GM12864 (cell line): ENCODE results near the gene HSPA9.
A peak's percentile ranks its signal among the peaks of the same experiment; 100 is the strongest.

Experiments
- DNase-seq: peaks from one replicate; pipeline ENCODE4 v3.0.0-alpha.2; 2011; ENCODE audit warnings: low read depth
- H3K4me3 ChIP-seq: 2 replicates; pipeline ENCODE4 v1.5.1; 2011; ENCODE audit warnings: mild to moderate bottlenecking, low read depth, low read length, control low read depth
- CTCF ChIP-seq: IDR thresholded peaks from 2 replicates; pipeline ENCODE4 v1.5.1; 2011; ENCODE audit warnings: low read depth, mild to moderate bottlenecking, moderate library complexity, low read length, control low read depth, inconsistent platforms; ENCODE audit errors: missing control alignments

HSPA9 gene

GRCh38 chr5:138580777-138581176, 5.6 kb upstream of the HSPA9 start:
- H3K4me3 ChIP-seq = no peak overlapping the region
- DNase-seq = no peak
- TF ChIP-seq CTCF = no peak

- no peak for TF ChIP-seq CTCF
- no peak overlapping the region for H3K4me3 ChIP-seq
- no peak for DNase-seq
Measured at GRCh38 chr5:138580001-138580400, 4.8 kb upstream of the HSPA9 start.

- no peak overlapping the region for H3K4me3 ChIP-seq
- no peak for TF ChIP-seq CTCF
- DNase-seq = no peak
Measured at GRCh38 chr5:138579517-138579863, 4.3 kb upstream of the HSPA9 start.

- TF ChIP-seq CTCF = no peak
- no peak overlapping the region for H3K4me3 ChIP-seq
- no peak for DNase-seq
Measured at GRCh38 chr5:138577452-138577851, 2.3 kb upstream of the HSPA9 start.

- no peak for TF ChIP-seq CTCF
- peak overlapping the region; percentile 99 for H3K4me3 ChIP-seq
- no peak for DNase-seq
Measured at GRCh38 chr5:138574744-138575193, 432 bp downstream of the HSPA9 start.

GRCh38 chr5:138573949-138574670, 1.1 kb downstream of the HSPA9 start:
- H3K4me3 ChIP-seq = peak overlapping the region; percentile 99
- no peak for TF ChIP-seq CTCF
- no peak for DNase-seq

- no peak for DNase-seq
- TF ChIP-seq CTCF = no peak
- no peak overlapping the region for H3K4me3 ChIP-seq
Measured at GRCh38 chr5:138573223-138573622, 2.0 kb downstream of the HSPA9 start.
